Mesendoderm (in vitro differentiated cells): ENCODE results near the gene LY9.
A peak's percentile ranks its signal among the peaks of the same experiment; 100 is the strongest.

Source experiments
- DNase-seq: peaks from one replicate; pipeline ENCODE4 v3.0.0; 2013
- H2AK5ac ChIP-seq: 2 replicates; pipeline ENCODE4 v1.6.1; 2013; ENCODE audit warnings: low read length, inconsistent platforms
- H2BK120ac ChIP-seq: 2 replicates; pipeline ENCODE4 v1.6.1; 2013; ENCODE audit warnings: low read depth, mild to moderate bottlenecking, low read length, moderate library complexity, mixed read lengths
- H2BK15ac ChIP-seq: replicated peaks from 2 replicates; pipeline ENCODE4 v1.6.1; 2013; ENCODE audit warnings: low read depth, mild to moderate bottlenecking, moderate library complexity
- H2BK5ac ChIP-seq: 2 replicates; pipeline ENCODE4 v1.6.1; 2013; ENCODE audit warnings: low read length, inconsistent platforms
- H3K18ac ChIP-seq: 2 replicates; pipeline ENCODE4 v1.6.1; 2013; ENCODE audit warnings: mild to moderate bottlenecking, low read length, mixed read lengths
- H3K23ac ChIP-seq: one replicate; pipeline ENCODE4 v1.6.1; 2013; ENCODE audit warnings: low read length
- H3K27ac ChIP-seq: 2 replicates; pipeline ENCODE4 v1.5.1; 2013; ENCODE audit warnings: low read depth, mild to moderate bottlenecking, inconsistent platforms, low read length, moderate library complexity
- H3K27me3 ChIP-seq: 2 replicates; pipeline ENCODE4 v1.6.1; 2013; ENCODE audit warnings: low read length, control low read depth, mild to moderate bottlenecking, inconsistent platforms; ENCODE audit not compliant: insufficient read depth, poor library complexity
- H3K36me3 ChIP-seq: 2 replicates; pipeline ENCODE4 v1.6.1; 2013; ENCODE audit warnings: low read length, inconsistent platforms; ENCODE audit not compliant: control insufficient read depth, insufficient read depth
- H3K4ac ChIP-seq: one replicate; pipeline ENCODE4 v1.6.1; 2013; ENCODE audit warnings: low read depth, mild to moderate bottlenecking, low read length, moderate library complexity
- H3K4me1 ChIP-seq: 2 replicates; pipeline ENCODE4 v1.6.1; 2013; ENCODE audit warnings: low read depth, low read length, inconsistent platforms; ENCODE audit not compliant: control insufficient read depth
- H3K4me2 ChIP-seq: 2 replicates; pipeline ENCODE4 v1.6.1; 2013; ENCODE audit warnings: low read length
- H3K4me3 ChIP-seq: 2 replicates; pipeline ENCODE4 v1.5.1; 2013; ENCODE audit warnings: mild to moderate bottlenecking, low read length
- H3K56ac ChIP-seq: one replicate; pipeline ENCODE4 v1.6.1; 2013; ENCODE audit warnings: low read length
- H3K79me1 ChIP-seq: 2 replicates; pipeline ENCODE4 v1.6.1; 2013; ENCODE audit warnings: low read length, inconsistent platforms
- H3K79me2 ChIP-seq: 2 replicates; pipeline ENCODE4 v1.6.1; 2013; ENCODE audit warnings: mild to moderate bottlenecking, low read length; ENCODE audit not compliant: control insufficient read depth, insufficient read depth
- H3K9ac ChIP-seq: 2 replicates; pipeline ENCODE4 v1.6.1; 2013; ENCODE audit warnings: low read length, inconsistent platforms
- H4K5ac ChIP-seq: one replicate; pipeline ENCODE4 v1.6.1; 2013; ENCODE audit warnings: low read length
- H4K8ac ChIP-seq: one replicate; pipeline ENCODE4 v1.6.1; 2013; ENCODE audit warnings: low read depth, mild to moderate bottlenecking, control low read depth, low read length, moderate library complexity
- WGBS: extraction: QIAGEN DNeasy Blood & Tissue Kit; methylation state at CpG from one replicate; pipeline ENCODE4 v1.1.7; 2013; ENCODE audit warnings: low lambda C conversion rate, missing lambda C conversion rate; ENCODE audit not compliant: insufficient coverage; ENCODE audit errors: extremely low coverage; 5-methylcytosine and 5-hydroxymethylcytosine counted together

LY9 gene

GRCh38 chr1:160776178-160776577 lies 19.8 kb upstream of the LY9 start:
- peak; percentile 5 for DNase-seq
- H3K4ac ChIP-seq = no peak overlapping the region

GRCh38 chr1:160777486-160778089 lies 18.4 kb upstream of the LY9 start:
- Histone ChIP-seq H2BK15ac (no peak overlapping the region), H3K27ac (no peak overlapping the region), H3K36me3 (no peaks in the 10 kb centered on the region), H3K27me3 (no peaks in the 10 kb centered on the region), H2AK5ac (no peak overlapping the region), H3K4me2 (no peak overlapping the region), H4K5ac (no peak overlapping the region), H3K4me1 (peaks cover 2% of the 10 kb centered on the region), H3K4me3 (no peak overlapping the region), H3K56ac (no peak overlapping the region), H2BK120ac (no peak overlapping the region), H2BK5ac (no peak overlapping the region), H3K79me1 (no peaks in the 10 kb centered on the region), H3K4ac (no peak overlapping the region), H3K18ac (no peak overlapping the region), H4K8ac (no peak overlapping the region), H3K79me2 (no peaks in the 10 kb centered on the region), H3K9ac (no peak overlapping the region), H3K23ac (no peak overlapping the region)
- no CpG with 5 or more reads among the region's 7 CpGs for WGBS
- peak; percentile 82 for DNase-seq

More at GRCh38 chr1:160776178-160776577, 19.8 kb upstream of the LY9 start:
- Histone ChIP-seq H4K8ac (no peak overlapping the region), H3K27me3 (no peaks in the 10 kb centered on the region), H3K79me2 (no peaks in the 10 kb centered on the region), H3K56ac (peak overlapping the region; percentile 45), H3K4me2 (no peak overlapping the region), H3K4me1 (peaks cover 2% of the 10 kb centered on the region), H3K9ac (no peak overlapping the region), H4K5ac (no peak overlapping the region), H3K4me3 (no peak overlapping the region), H2BK5ac (no peak overlapping the region), H3K18ac (no peak overlapping the region), H2AK5ac (no peak overlapping the region), H2BK15ac (no peak overlapping the region), H3K27ac (no peak overlapping the region), H2BK120ac (no peak overlapping the region), H3K23ac (no peak overlapping the region), H3K79me1 (no peaks in the 10 kb centered on the region), H3K36me3 (no peaks in the 10 kb centered on the region)
- no CpG with 5 or more reads among the region's 1 CpG for WGBS

- no peaks in the 10 kb centered on the region for H3K36me3 ChIP-seq
- no peak overlapping the region for H3K4me2 ChIP-seq
- H3K4ac ChIP-seq = no peak overlapping the region
- no peaks in the 10 kb centered on the region for H3K79me2 ChIP-seq
- no peak overlapping the region for H3K9ac ChIP-seq
- no peaks in the 10 kb centered on the region for H3K79me1 ChIP-seq
- no peak overlapping the region for H3K18ac ChIP-seq
- no peak overlapping the region for H4K8ac ChIP-seq
- no peak overlapping the region for H2BK15ac ChIP-seq
- H4K5ac ChIP-seq = no peak overlapping the region
- H3K4me1 ChIP-seq = peaks cover 2% of the 10 kb centered on the region
- H2BK5ac ChIP-seq = no peak overlapping the region
- no peak overlapping the region for H2BK120ac ChIP-seq
- no peaks in the 10 kb centered on the region for H3K27me3 ChIP-seq
- DNase-seq = no peak
- H3K4me3 ChIP-seq = no peak overlapping the region
- H3K56ac ChIP-seq = no peak overlapping the region
- H2AK5ac ChIP-seq = peak overlapping the region; percentile 9
- WGBS = no CpG with 5 or more reads among the region's 6 CpGs
- no peak overlapping the region for H3K27ac ChIP-seq
- no peak overlapping the region for H3K23ac ChIP-seq
Observed at GRCh38 chr1:160778976-160779375, 17.0 kb upstream of the LY9 start.

- Histone ChIP-seq H3K9ac (no peak overlapping the region), H3K23ac (no peak overlapping the region), H3K4me1 (no peaks in the 10 kb centered on the region), H3K27ac (no peak overlapping the region), H4K8ac (no peak overlapping the region), H3K4ac (no peak overlapping the region), H3K4me3 (no peak overlapping the region), H3K56ac (no peak overlapping the region), H3K27me3 (no peaks in the 10 kb centered on the region), H3K18ac (no peak overlapping the region), H2AK5ac (no peak overlapping the region), H2BK120ac (no peak overlapping the region), H2BK5ac (no peak overlapping the region), H3K79me1 (no peaks in the 10 kb centered on the region), H3K36me3 (no peaks in the 10 kb centered on the region), H4K5ac (no peak overlapping the region), H3K4me2 (no peak overlapping the region), H3K79me2 (no peaks in the 10 kb centered on the region), H2BK15ac (no peak overlapping the region)
- peak; percentile 90 for DNase-seq
- no CpG with 5 or more reads among the region's 18 CpGs for WGBS
Observed at GRCh38 chr1:160779626-160780397, 16.2 kb upstream of the LY9 start.

GRCh38 chr1:160780398-160780755 lies 15.6 kb upstream of the LY9 start:
- Histone ChIP-seq H3K18ac (no peak overlapping the region), H4K5ac (no peak overlapping the region), H3K56ac (no peak overlapping the region), H3K79me1 (no peaks in the 10 kb centered on the region), H3K27ac (no peak overlapping the region), H3K4me1 (no peaks in the 10 kb centered on the region), H3K36me3 (no peaks in the 10 kb centered on the region), H3K23ac (no peak overlapping the region), H3K27me3 (no peaks in the 10 kb centered on the region), H4K8ac (no peak overlapping the region), H3K79me2 (no peaks in the 10 kb centered on the region), H3K9ac (no peak overlapping the region), H3K4me3 (no peak overlapping the region), H3K4ac (no peak overlapping the region), H2BK15ac (no peak overlapping the region), H2AK5ac (no peak overlapping the region), H3K4me2 (no peak overlapping the region), H2BK5ac (no peak overlapping the region), H2BK120ac (no peak overlapping the region)
- no peak for DNase-seq
- no CpG with 5 or more reads among the region's 2 CpGs for WGBS
